ENCODE measurements around the gene OR2S2. TPM values are rescaled to one million over a fixed set of nuclear protein-coding genes. Genes with fewer than 3 reads are reported as not detected.

OR2S2 gene
- total RNA-seq, 1 experiment from 2014 or later: not detected

DNA sequence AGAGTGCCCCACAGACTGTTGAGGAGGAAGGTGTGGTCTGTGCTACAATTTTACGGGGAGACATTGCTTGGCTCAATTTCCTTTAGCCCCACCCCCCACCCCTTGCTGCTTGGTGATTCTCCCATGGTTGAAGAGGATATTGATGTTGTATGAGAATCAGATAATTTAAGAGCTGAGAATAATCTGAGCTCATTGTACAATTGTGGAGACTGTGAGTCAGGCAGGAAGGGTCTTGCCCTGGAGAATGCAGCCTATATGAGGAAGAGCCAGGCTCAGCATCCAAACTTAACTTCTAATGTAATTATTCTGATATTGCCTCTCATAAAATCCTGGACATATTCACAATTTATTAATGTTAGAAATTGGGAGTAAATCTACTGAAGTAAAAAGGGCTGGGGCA is 26.1 kb upstream of the OR2S2 start:
- ATAC-seq (no peak), DNase-seq (ENCODE audit: low spot score) (no peak)
- Mint-ChIP-seq H3K4me1 (no peaks in the 10 kb centered on the region), H3K36me3 (no peaks in the 10 kb centered on the region), H3K27ac (no peak overlapping the region), H3K9me3 (no peaks in the 10 kb centered on the region), H3K4me3 (no peak overlapping the region), H3K27me3 (ENCODE audit: low read depth) (peaks cover 14% of the 10 kb centered on the region; the same call in 1 of the 2 replicates)
- POLR2A ChIA-PET: no interaction called here
- CTCF ChIA-PET: interaction anchor here (1.0 kb wide), 1 partner anchor 40 kb away, joined by 3 read pairs; no protein-coding TSS in a partner anchor
- TF ChIP-seq, protein P1, sequence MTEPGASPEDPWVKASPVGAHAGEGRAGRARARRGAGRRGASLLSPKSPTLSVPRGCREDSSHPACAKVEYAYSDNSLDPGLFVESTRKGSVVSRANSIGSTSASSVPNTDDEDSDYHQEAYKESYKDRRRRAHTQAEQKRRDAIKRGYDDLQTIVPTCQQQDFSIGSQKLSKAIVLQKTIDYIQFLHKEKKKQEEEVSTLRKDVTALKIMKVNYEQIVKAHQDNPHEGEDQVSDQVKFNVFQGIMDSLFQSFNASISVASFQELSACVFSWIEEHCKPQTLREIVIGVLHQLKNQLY (CRISPR knock-in tag; IDR thresholded peaks at IDR 0.05): no peak
- TF ChIP-seq RELA (CRISPR knock-in tag; IDR thresholded peaks at IDR 0.05; ENCODE audit: borderline replicate concordance) (no peak), PRRX2 (CRISPR knock-in tag; IDR thresholded peaks at IDR 0.05) (no peak), NR3C1 (CRISPR knock-in tag; conservative IDR thresholded peaks at IDR 0.05; ENCODE audit: low read depth) (no peak), NFE2L1 (CRISPR knock-in tag; IDR thresholded peaks at IDR 0.05) (no peak), HMGA2 (CRISPR knock-in tag; IDR thresholded peaks at IDR 0.05) (no peak), ATF1 (CRISPR knock-in tag; IDR thresholded peaks at IDR 0.05) (no peak)
- TF ChIP-seq, protein P2, sequence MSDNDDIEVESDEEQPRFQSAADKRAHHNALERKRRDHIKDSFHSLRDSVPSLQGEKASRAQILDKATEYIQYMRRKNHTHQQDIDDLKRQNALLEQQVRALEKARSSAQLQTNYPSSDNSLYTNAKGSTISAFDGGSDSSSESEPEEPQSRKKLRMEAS (CRISPR knock-in tag; IDR thresholded peaks at IDR 0.05): no peak

DNA sequence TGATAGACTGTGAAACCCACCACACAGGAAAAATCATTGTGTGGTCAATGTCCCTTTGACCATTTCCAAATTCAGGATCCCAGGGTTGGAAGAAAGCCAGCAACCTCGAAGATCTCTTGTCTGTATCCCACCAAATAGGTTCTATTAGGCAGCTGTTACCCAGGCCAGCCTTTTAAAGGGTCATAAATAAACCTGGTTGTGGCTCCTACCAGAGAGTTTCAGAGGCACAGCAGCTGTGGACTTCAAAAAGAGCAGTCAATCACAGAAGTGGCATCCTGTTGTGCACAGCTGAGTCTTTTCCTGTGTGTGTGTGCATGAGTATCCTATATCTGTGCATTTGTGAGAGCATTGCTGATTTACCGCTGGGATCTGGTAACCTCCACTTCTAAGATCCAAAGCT is 23.7 kb upstream of the OR2S2 start:
- H3K4me1 Mint-ChIP-seq: no peaks in the 10 kb centered on the region
- ATAC-seq (no peak), DNase-seq (ENCODE audit: low spot score) (no peak)
- no peaks in the 10 kb centered on the region for H3K9me3 Mint-ChIP-seq
- H3K27ac Mint-ChIP-seq: no peak overlapping the region
- TF ChIP-seq AR (CRISPR knock-in tag; IDR thresholded peaks at IDR 0.05): no peak
- H3K36me3 Mint-ChIP-seq: no peaks in the 10 kb centered on the region
- no peak overlapping the region for H3K4me3 Mint-ChIP-seq
- peaks cover 15% of the 10 kb centered on the region; the same call in 1 of the 2 replicates for H3K27me3 Mint-ChIP-seq (ENCODE audit: low read depth)
- POLR2A ChIA-PET: no interaction called here
- CTCF ChIA-PET: interaction anchor here (0.6 kb wide), 1 partner anchor 27 kb away, joined by 3 read pairs; no protein-coding TSS in a partner anchor

DNA sequence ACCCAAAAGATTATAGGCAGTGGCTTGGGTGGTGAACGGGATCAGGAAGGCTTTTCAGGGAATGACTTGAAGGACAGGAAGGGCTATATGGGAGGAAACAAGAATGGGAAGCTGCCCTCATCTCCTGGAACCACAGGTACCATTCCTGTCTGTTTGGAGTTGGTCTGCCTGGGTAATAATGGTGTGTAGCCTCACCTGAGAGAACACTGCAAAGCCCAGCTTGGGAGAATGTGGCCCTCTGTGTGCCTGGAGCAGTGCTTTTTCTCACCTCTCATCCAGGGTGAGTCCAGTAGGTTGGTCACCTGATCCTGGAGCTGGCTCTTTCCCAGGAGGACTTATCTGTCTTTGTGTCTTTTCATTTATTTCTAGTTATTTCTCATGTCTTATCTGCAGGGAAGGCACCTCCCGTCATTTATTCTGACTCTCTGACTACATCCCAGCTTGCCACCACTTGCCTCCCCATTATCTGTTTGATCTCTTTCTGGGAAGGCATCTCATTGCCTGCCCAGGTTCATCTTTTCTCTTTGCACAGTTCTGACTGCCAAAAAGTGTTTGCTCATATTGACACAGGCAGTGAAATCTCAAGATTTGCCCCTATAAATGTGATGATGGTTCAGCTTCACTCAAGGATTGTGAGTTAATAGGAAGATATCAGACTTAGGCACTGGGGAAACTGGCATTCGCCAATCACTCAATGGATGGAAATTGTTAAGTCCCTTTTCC is 22.5 kb upstream of the OR2S2 start:
- H3K27ac Mint-ChIP-seq: no peak overlapping the region
- ChIA-PET CTCF (interaction anchor here (1.0 kb wide), 1 partner anchor 26 kb away, joined by 4 read pairs; no protein-coding TSS in a partner anchor), POLR2A (no interaction called here)
- no peak for DNase-seq (ENCODE audit: low spot score)
- no peak for ATAC-seq
- peaks cover 7% of the 10 kb centered on the region for H3K9me3 Mint-ChIP-seq
- peaks cover 4% of the 10 kb centered on the region for H3K36me3 Mint-ChIP-seq
- peaks cover 20% of the 10 kb centered on the region for H3K27me3 Mint-ChIP-seq (ENCODE audit: low read depth)
- H3K4me1 Mint-ChIP-seq: no peaks in the 10 kb centered on the region
- H3K4me3 Mint-ChIP-seq: no peak overlapping the region
- TF ChIP-seq, protein P3, sequence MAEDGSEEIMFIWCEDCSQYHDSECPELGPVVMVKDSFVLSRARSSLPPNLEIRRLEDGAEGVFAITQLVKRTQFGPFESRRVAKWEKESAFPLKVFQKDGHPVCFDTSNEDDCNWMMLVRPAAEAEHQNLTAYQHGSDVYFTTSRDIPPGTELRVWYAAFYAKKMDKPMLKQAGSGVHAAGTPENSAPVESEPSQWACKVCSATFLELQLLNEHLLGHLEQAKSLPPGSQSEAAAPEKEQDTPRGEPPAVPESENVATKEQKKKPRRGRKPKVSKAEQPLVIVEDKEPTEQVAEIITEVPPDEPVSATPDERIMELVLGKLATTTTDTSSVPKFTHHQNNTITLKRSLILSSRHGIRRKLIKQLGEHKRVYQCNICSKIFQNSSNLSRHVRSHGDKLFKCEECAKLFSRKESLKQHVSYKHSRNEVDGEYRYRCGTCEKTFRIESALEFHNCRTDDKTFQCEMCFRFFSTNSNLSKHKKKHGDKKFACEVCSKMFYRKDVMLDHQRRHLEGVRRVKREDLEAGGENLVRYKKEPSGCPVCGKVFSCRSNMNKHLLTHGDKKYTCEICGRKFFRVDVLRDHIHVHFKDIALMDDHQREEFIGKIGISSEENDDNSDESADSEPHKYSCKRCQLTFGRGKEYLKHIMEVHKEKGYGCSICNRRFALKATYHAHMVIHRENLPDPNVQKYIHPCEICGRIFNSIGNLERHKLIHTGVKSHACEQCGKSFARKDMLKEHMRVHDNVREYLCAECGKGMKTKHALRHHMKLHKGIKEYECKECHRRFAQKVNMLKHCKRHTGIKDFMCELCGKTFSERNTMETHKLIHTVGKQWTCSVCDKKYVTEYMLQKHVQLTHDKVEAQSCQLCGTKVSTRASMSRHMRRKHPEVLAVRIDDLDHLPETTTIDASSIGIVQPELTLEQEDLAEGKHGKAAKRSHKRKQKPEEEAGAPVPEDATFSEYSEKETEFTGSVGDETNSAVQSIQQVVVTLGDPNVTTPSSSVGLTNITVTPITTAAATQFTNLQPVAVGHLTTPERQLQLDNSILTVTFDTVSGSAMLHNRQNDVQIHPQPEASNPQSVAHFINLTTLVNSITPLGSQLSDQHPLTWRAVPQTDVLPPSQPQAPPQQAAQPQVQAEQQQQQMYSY (CRISPR knock-in tag; IDR thresholded peaks at IDR 0.05): no peak
- TF ChIP-seq SMAD3 (CRISPR knock-in tag; IDR thresholded peaks at IDR 0.05; ENCODE audit: borderline replicate concordance) (no peak), ZNF671 (CRISPR knock-in tag; IDR thresholded peaks at IDR 0.05) (no peak), ZNF263 (CRISPR knock-in tag; IDR thresholded peaks at IDR 0.05; ENCODE audit: low read depth) (no peak), NR3C1 (CRISPR knock-in tag; conservative IDR thresholded peaks at IDR 0.05; ENCODE audit: low read depth) (no peak), OVOL2 (CRISPR knock-in tag; IDR thresholded peaks at IDR 0.05; ENCODE audit: borderline replicate concordance) (no peak), ATF1 (CRISPR knock-in tag; IDR thresholded peaks at IDR 0.05) (no peak), TEAD1 (CRISPR knock-in tag; IDR thresholded peaks at IDR 0.05) (no peak), JAZF1 (CRISPR knock-in tag; IDR thresholded peaks at IDR 0.05) (no peak), MXD4 (CRISPR knock-in tag; IDR thresholded peaks at IDR 0.05; ENCODE audit: borderline replicate concordance) (no peak)
- TF ChIP-seq, protein P4, sequence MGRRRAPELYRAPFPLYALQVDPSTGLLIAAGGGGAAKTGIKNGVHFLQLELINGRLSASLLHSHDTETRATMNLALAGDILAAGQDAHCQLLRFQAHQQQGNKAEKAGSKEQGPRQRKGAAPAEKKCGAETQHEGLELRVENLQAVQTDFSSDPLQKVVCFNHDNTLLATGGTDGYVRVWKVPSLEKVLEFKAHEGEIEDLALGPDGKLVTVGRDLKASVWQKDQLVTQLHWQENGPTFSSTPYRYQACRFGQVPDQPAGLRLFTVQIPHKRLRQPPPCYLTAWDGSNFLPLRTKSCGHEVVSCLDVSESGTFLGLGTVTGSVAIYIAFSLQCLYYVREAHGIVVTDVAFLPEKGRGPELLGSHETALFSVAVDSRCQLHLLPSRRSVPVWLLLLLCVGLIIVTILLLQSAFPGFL (CRISPR knock-in tag; IDR thresholded peaks at IDR 0.05; ENCODE audit: borderline replicate concordance): no peak
- TF ChIP-seq, protein P5, sequence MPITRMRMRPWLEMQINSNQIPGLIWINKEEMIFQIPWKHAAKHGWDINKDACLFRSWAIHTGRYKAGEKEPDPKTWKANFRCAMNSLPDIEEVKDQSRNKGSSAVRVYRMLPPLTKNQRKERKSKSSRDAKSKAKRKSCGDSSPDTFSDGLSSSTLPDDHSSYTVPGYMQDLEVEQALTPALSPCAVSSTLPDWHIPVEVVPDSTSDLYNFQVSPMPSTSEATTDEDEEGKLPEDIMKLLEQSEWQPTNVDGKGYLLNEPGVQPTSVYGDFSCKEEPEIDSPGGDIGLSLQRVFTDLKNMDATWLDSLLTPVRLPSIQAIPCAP (CRISPR knock-in tag; IDR thresholded peaks at IDR 0.05): no peak

All from WTC11 (cell line).